Measurements from ENCODE around the gene SIPA1. TPM values are rescaled to one million over a fixed set of nuclear protein-coding genes. Genes with fewer than 3 reads are reported as not detected.
A peak's percentile ranks its signal among the peaks of the same experiment; 100 is the strongest.

The SIPA1 gene
- total and polyA plus RNA-seq, 9 of the 15 experiments (the other 6 are each of a cell fraction or from before 2014, with no cell fraction given): 0.25 to 85.8 (median 16.8) TPM

DNA sequence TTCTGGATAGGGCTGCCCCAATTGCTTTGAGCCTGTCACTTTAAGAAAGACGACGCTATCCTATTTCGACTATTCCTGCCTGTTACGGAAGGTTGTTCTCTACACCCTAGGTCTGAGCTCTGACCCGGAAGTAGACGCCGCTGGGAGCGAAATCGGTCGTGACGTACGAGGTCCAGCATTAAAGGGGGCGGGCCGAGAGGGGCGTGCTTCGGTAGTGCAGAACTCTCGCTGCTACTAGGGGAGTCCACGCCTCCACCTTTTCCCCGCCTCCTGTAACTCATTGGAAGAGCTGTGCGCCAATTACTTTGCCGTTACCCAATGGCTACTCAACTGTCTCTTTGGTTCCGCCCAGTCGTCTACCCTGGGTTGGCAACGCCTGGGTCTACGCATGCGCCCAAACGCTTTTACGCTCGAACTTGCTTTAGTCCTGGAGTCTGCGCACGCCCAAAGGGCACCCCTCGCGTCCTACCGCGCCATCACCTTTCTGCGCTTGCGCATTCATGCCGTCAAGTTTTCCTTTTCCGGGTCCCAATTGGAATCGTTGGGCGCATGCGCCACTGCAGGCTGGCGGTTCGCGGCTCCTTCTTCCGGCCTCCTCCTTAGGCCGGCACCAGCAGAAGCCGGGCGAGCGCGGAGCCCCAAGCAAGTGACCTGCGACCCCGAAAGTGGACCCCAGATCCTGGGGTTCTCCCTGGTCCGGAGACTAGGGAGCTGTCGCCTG, 22.5 kb upstream of the SIPA1 start, which contains the start of gene PCNX3 (continued):
- TF ChIP-seq REST (IDR thresholded peaks at IDR 0.05; ENCODE audit: borderline replicate concordance) (peak; percentile 98), REST (CRISPR knock-in tag; IDR thresholded peaks at IDR 0.05; ENCODE audit: low read depth) (no peak), HNRNPK (IDR thresholded peaks at IDR 0.05; ENCODE audit: low read depth, low read length, poor library complexity, severe bottlenecking) (no peak), ZNF77 (CRISPR knock-in tag; IDR thresholded peaks at IDR 0.05) (no peak), HNRNPLL (IDR thresholded peaks at IDR 0.05; ENCODE audit: low read depth, low read length, poor library complexity, severe bottlenecking) (peak; percentile 87), BRF1 (IDR thresholded peaks at IDR 0.05; ENCODE audit: borderline replicate concordance, extremely low read depth, insufficient read length) (no peak), ZBTB2 (IDR thresholded peaks at IDR 0.05) (peak; percentile 97), CEBPZ (IDR thresholded peaks at IDR 0.05; ENCODE audit: borderline replicate concordance, low read depth, low read length) (peak; percentile 51; the same call in 1 of the 2 replicates), SIX5 (IDR thresholded peaks at IDR 0.05; ENCODE audit: borderline replicate concordance in 1 of 2, insufficient read depth in 1 of 2, low read depth in 1 of 2, low read length in 2 of 2) (peak; percentile 44 to 53; a peak in 3 of 4 replicates), BMI1 (IDR thresholded peaks at IDR 0.05; ENCODE audit: low read length) (no peak), ZBTB17 (CRISPR knock-in tag; IDR thresholded peaks at IDR 0.05) (peak; percentile 100)
- TF ChIP-seq, protein P1, sequence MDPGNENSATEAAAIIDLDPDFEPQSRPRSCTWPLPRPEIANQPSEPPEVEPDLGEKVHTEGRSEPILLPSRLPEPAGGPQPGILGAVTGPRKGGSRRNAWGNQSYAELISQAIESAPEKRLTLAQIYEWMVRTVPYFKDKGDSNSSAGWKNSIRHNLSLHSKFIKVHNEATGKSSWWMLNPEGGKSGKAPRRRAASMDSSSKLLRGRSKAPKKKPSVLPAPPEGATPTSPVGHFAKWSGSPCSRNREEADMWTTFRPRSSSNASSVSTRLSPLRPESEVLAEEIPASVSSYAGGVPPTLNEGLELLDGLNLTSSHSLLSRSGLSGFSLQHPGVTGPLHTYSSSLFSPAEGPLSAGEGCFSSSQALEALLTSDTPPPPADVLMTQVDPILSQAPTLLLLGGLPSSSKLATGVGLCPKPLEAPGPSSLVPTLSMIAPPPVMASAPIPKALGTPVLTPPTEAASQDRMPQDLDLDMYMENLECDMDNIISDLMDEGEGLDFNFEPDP (CRISPR knock-in tag; IDR thresholded peaks at IDR 0.05): 0 out of 2 replicates have a peak, but pooled peaks have one; percentile 43
